Endothelial cell (in vitro differentiated cells): ENCODE measurements around the gene ARMC3. TPM values are rescaled to one million over a fixed set of nuclear protein-coding genes. Genes with fewer than 3 reads are reported as not detected.

Source experiments
- DNase-seq: peaks from one replicate; pipeline ENCODE4 v3.0.0; 2021; ENCODE audit warnings: low spot score
- H3K27ac Mint-ChIP-seq: one replicate; pipeline ENCODE4 v1.8.0; 2021; ENCODE audit warnings: mixed read lengths, inconsistent platforms; ENCODE audit not compliant: unreplicated experiment
- H3K27me3 Mint-ChIP-seq: one replicate; pipeline ENCODE4 v1.8.0; 2021; ENCODE audit warnings: mild to moderate bottlenecking, moderate library complexity, mixed read lengths, inconsistent platforms; ENCODE audit not compliant: unreplicated experiment
- H3K36me3 Mint-ChIP-seq: one replicate; pipeline ENCODE4 v1.8.0; 2021; ENCODE audit warnings: mild to moderate bottlenecking, low read depth, mixed read lengths, inconsistent platforms; ENCODE audit not compliant: unreplicated experiment
- H3K4me1 Mint-ChIP-seq: one replicate; pipeline ENCODE4 v1.8.0; 2021; ENCODE audit warnings: mild to moderate bottlenecking, mixed read lengths, inconsistent platforms; ENCODE audit not compliant: unreplicated experiment
- H3K4me3 Mint-ChIP-seq: one replicate; pipeline ENCODE4 v1.8.0; 2021; ENCODE audit warnings: mild to moderate bottlenecking, mixed read lengths, inconsistent platforms; ENCODE audit not compliant: unreplicated experiment
- H3K9me3 Mint-ChIP-seq: one replicate; pipeline ENCODE4 v1.8.0; 2021; ENCODE audit warnings: mixed read lengths, inconsistent platforms; ENCODE audit not compliant: unreplicated experiment
- total RNA-seq: library from RNA; stranded (reverse); fragmentation: NEBNext Ultra II Directional; extraction: Animal tissue kit (Norgen Biotek cat#: 25700); gene quantifications from one replicate; pipeline ENCODE4 v1.2.1, GENCODE V29; 2021; ENCODE audit not compliant: unreplicated experiment
- TF ChIP-seq, protein P1 (sequence below): fragments of 200-600 bp; sonication (generic); IDR thresholded peaks from one replicate; pipeline ENCODE4 v1.5.0; 2021; ENCODE audit warnings: antibody characterized with exemption; ENCODE audit not compliant: unreplicated experiment

ARMC3 gene
- total RNA-seq, 1 donor from 2014 or later: 2.1 TPM

DNA sequence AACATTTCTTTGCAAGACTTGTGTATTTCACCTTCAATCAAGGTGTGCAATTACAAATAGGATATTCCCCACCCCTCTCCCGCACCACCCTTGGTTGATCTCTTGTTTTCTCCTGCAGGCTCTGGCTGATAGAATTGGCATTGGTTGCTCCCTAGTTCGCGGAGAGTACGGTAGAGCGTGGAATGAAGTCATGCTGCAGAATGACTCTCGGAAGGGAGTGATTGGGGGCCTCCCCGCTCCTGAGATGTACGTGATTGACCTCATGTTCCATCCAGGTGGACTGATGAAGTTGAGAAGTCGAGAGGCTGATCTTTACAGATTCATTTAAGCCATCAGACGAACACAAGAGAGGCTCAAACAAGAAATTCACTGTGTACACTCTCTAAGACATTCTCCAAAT is 109.3 kb downstream of the ARMC3 start:
- Mint-ChIP-seq H3K36me3 (no peaks in the 10 kb centered on the region), H3K4me1 (peaks cover 12% of the 10 kb centered on the region), H3K27ac (no peak overlapping the region), H3K9me3 (no peaks in the 10 kb centered on the region), H3K4me3 (no peak overlapping the region), H3K27me3 (no peaks in the 10 kb centered on the region)
- TF ChIP-seq, protein P1, sequence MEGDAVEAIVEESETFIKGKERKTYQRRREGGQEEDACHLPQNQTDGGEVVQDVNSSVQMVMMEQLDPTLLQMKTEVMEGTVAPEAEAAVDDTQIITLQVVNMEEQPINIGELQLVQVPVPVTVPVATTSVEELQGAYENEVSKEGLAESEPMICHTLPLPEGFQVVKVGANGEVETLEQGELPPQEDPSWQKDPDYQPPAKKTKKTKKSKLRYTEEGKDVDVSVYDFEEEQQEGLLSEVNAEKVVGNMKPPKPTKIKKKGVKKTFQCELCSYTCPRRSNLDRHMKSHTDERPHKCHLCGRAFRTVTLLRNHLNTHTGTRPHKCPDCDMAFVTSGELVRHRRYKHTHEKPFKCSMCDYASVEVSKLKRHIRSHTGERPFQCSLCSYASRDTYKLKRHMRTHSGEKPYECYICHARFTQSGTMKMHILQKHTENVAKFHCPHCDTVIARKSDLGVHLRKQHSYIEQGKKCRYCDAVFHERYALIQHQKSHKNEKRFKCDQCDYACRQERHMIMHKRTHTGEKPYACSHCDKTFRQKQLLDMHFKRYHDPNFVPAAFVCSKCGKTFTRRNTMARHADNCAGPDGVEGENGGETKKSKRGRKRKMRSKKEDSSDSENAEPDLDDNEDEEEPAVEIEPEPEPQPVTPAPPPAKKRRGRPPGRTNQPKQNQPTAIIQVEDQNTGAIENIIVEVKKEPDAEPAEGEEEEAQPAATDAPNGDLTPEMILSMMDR: no peak
- no peak for DNase-seq

DNA sequence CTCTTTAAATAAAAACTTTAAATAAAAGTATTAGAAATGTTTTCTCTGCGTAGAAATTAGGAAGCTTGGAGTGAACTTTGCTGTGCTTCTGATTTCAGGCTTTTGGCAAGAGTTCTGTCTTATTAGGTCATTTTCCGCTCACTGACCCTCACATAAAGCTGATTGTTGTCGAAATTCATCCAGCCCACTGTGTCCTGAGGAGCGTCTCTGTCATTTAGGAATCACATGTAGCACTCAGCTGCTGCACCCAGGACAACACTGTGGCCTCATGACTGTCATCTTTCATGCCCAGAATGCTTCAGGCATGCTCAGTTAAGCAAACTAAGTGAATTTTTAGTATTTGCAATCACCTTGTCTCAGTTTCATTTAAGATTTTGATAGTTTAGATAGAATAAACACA is 109.7 kb downstream of the ARMC3 start:
- Mint-ChIP-seq H3K27ac (no peak overlapping the region), H3K36me3 (no peaks in the 10 kb centered on the region)

DNA sequence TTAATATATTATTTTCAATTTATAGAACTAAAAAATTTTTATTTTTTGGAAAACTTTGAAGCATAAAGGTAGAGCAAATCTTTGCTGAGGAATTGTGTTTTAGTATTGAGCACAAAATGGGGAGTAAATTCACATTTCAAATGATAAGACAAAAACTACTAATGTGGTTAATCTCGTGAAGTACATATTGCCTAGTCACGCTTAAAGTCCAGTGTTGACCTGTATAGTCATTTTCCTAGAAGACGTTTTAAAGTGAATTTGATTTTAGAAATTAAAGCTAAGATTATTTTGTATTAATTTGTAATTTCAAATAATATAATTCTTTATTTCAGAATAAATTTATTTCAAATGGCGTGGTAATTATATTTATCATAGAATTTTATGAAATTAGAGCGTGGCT is 110.3 kb downstream of the ARMC3 start:
- H3K9me3 Mint-ChIP-seq: no peaks in the 10 kb centered on the region
- peaks cover 12% of the 10 kb centered on the region for H3K4me1 Mint-ChIP-seq
- no peaks in the 10 kb centered on the region for H3K36me3 Mint-ChIP-seq
- H3K4me3 Mint-ChIP-seq: no peak overlapping the region
- TF ChIP-seq, protein P1: no peak
- DNase-seq: no peak
- H3K27ac Mint-ChIP-seq: no peak overlapping the region
- no peaks in the 10 kb centered on the region for H3K27me3 Mint-ChIP-seq

More for the DNA sequence above, 109.7 kb downstream of the ARMC3 start:
- Mint-ChIP-seq H3K4me3 (no peak overlapping the region), H3K27me3 (no peaks in the 10 kb centered on the region), H3K4me1 (peaks cover 12% of the 10 kb centered on the region), H3K9me3 (no peaks in the 10 kb centered on the region)
- DNase-seq: no peak
- TF ChIP-seq, protein P1: no peak

DNA sequence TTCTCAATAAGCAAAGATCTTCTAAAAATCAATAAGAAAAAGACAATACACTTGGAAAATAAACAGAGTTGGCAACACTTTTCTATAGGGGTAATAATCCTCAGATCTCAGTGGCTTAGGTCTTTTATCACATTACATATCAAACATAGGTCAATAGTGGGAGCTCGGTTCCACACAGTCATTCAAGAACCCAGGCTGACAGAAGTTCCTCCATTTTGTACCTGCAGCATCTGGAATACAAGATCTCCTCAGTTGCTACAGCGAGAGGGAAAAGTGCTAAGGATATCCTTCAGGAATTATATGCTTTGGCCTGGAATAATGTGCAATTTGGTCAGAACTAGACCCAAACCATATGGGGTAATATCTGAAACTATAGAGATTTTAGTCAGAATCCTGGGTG is 112.1 kb downstream of the ARMC3 start:
- Mint-ChIP-seq H3K4me1 (peaks cover 5% of the 10 kb centered on the region), H3K36me3 (no peaks in the 10 kb centered on the region), H3K27me3 (no peaks in the 10 kb centered on the region), H3K4me3 (no peak overlapping the region), H3K27ac (no peak overlapping the region), H3K9me3 (no peaks in the 10 kb centered on the region)
- DNase-seq: no peak
- TF ChIP-seq, protein P1: no peak

DNA sequence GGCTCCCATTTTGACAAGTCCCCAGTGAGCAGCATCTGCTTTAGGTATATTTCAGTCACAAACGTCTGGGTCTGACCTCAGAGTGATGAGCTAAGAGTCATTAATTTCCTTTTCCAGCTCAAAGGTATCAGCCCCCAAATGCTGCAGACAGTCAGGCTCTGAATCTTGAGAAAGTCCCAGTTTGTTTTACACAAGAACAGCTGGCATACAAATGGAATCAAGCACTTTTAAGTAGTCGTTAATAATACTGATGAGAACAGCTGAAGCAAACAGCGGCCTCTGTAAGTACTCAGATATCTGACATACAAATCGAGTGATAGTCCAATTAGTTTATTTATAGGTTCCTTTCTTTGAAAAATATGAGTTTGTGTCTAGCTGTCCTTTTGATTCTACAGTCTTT is 118.2 kb downstream of the ARMC3 start:
- Mint-ChIP-seq H3K27ac (no peak overlapping the region), H3K36me3 (no peaks in the 10 kb centered on the region), H3K9me3 (no peaks in the 10 kb centered on the region), H3K4me1 (peaks cover under 1% of the 10 kb centered on the region), H3K4me3 (no peak overlapping the region), H3K27me3 (no peaks in the 10 kb centered on the region)
- TF ChIP-seq, protein P1: no peak
- DNase-seq: no peak
